GM23338 (cell line): Measurements from ENCODE around the gene FBXW11. TPM values are rescaled to one million over a fixed set of nuclear protein-coding genes. Genes with fewer than 3 reads are reported as not detected.

Experiments used
- ATAC-seq: fragments of 200-7000 bp; cut with Tn5 transposase; 3 replicates; pipeline ENCODE4 v1.9.1; 2020
- DNase-seq: peaks from one replicate; pipeline ENCODE4 v3.0.0-alpha.2; 2015; ENCODE audit warnings: low spot score
- H2AFZ ChIP-seq: fragments of 200-600 bp; sonication (generic); 2 replicates; pipeline ENCODE4 v1.8.0; 2016; ENCODE audit warnings: antibody characterized with exemption, mild to moderate bottlenecking, moderate library complexity
- H3F3A ChIP-seq: fragments of 200-600 bp; sonication (generic); replicated peaks from 2 replicates; pipeline ENCODE4 v1.8.0; 2017; ENCODE audit warnings: antibody characterized with exemption, mixed run types, low read depth
- H3K27ac ChIP-seq: fragments of 200-600 bp; sonication (generic); 2 replicates; pipeline ENCODE4 v1.6.1; 2016; ENCODE audit warnings: low read depth
- H3K27me3 ChIP-seq: fragments of 200-600 bp; sonication (generic); 2 replicates; pipeline ENCODE4 v1.8.0; 2016; ENCODE audit warnings: mild to moderate bottlenecking, mixed run types, moderate library complexity; ENCODE audit not compliant: insufficient read depth
- H3K36me3 ChIP-seq: fragments of 200-600 bp; sonication (generic); 2 replicates; pipeline ENCODE4 v1.8.0; 2016; ENCODE audit warnings: mild to moderate bottlenecking; ENCODE audit not compliant: insufficient read depth
- H3K4me1 ChIP-seq: fragments of 200-600 bp; sonication (generic); 2 replicates; pipeline ENCODE4 v1.8.0; 2016; ENCODE audit warnings: mild to moderate bottlenecking, moderate library complexity; ENCODE audit not compliant: insufficient read depth
- H3K4me2 ChIP-seq: fragments of 200-600 bp; sonication (generic); 2 replicates; pipeline ENCODE4 v1.7.1; 2017; ENCODE audit warnings: mixed run types
- H3K4me3 ChIP-seq: fragments of 200-600 bp; sonication (generic); 2 replicates; pipeline ENCODE4 v1.6.1; 2016; ENCODE audit warnings: mixed run types
- H3K79me2 ChIP-seq: fragments of 200-600 bp; sonication (generic); replicated peaks from 2 replicates; pipeline ENCODE4 v1.8.0; 2017; ENCODE audit warnings: mild to moderate bottlenecking; ENCODE audit not compliant: insufficient read depth
- H3K9me2 ChIP-seq: fragments of 200-600 bp; sonication (generic); 2 replicates; pipeline ENCODE4 v1.8.0; 2017; ENCODE audit not compliant: insufficient read depth
- H4K20me1 ChIP-seq: fragments of 200-600 bp; sonication (generic); replicated peaks from 2 replicates; pipeline ENCODE4 v1.8.0; 2017; ENCODE audit warnings: mild to moderate bottlenecking; ENCODE audit not compliant: insufficient read depth
- H3K27ac Mint-ChIP-seq: 2 replicates; pipeline ENCODE4 v1.8.0; 2020; ENCODE audit warnings: inconsistent platforms, mild to moderate bottlenecking, moderate library complexity, mixed read lengths
- H3K27me3 Mint-ChIP-seq: 3 replicates; pipeline ENCODE4 v1.8.0; 2022; ENCODE audit warnings: low read depth, mild to moderate bottlenecking, moderate library complexity, mixed read lengths, inconsistent platforms; ENCODE audit not compliant: insufficient read depth, poor library complexity
- H3K36me3 Mint-ChIP-seq: 3 replicates; pipeline ENCODE4 v1.8.0; 2021; ENCODE audit warnings: low read depth, mild to moderate bottlenecking, inconsistent platforms, moderate library complexity, mixed read lengths
- H3K4me1 Mint-ChIP-seq: 3 replicates; pipeline ENCODE4 v1.8.0; 2020; ENCODE audit warnings: mild to moderate bottlenecking, inconsistent platforms, mixed read lengths
- H3K4me3 Mint-ChIP-seq: 3 replicates; pipeline ENCODE4 v1.8.0; 2021; ENCODE audit warnings: moderate library complexity, mild to moderate bottlenecking, inconsistent platforms, mixed read lengths
- H3K9me3 Mint-ChIP-seq: 3 replicates; pipeline ENCODE4 v1.8.0; 2020; ENCODE audit warnings: moderate library complexity, mild to moderate bottlenecking, inconsistent platforms, mixed read lengths
- EZH2 ChIP-seq: fragments of 200-600 bp; sonication (generic); IDR thresholded peaks from one replicate; pipeline ENCODE4 v1.8.0; 2017; ENCODE audit warnings: antibody characterized with exemption, mild to moderate bottlenecking, low read depth; ENCODE audit not compliant: unreplicated experiment
- EZH2phosphoT487 ChIP-seq: fragments of 200-600 bp; sonication (generic); IDR thresholded peaks from one replicate; pipeline ENCODE4 v1.8.1; 2018; ENCODE audit warnings: antibody characterized with exemption; ENCODE audit not compliant: unreplicated experiment
- JUNB ChIP-seq: IDR thresholded peaks from one replicate; pipeline ENCODE4 v1.6.1; 2016; ENCODE audit warnings: antibody characterized with exemption; ENCODE audit not compliant: unreplicated experiment
- NANOG ChIP-seq: IDR thresholded peaks from 2 replicates; pipeline ENCODE4 v1.6.1; 2016; ENCODE audit warnings: antibody characterized with exemption, borderline replicate concordance
- STAT1 ChIP-seq: IDR thresholded peaks from one replicate; pipeline ENCODE4 v1.6.1; 2016; ENCODE audit warnings: antibody characterized with exemption; ENCODE audit not compliant: unreplicated experiment
- ZNF114 ChIP-seq: fragments of 250-450 bp; sonication (Bioruptor Pico); IDR thresholded peaks from 2 replicates; pipeline ENCODE4 v1.5.0; 2020; ENCODE audit warnings: mild to moderate bottlenecking, moderate library complexity
- ZNF331 ChIP-seq: fragments of 250-450 bp; sonication (Bioruptor Pico); IDR thresholded peaks from 2 replicates; pipeline ENCODE4 v1.5.0; 2020; ENCODE audit warnings: low read depth, mild to moderate bottlenecking, moderate library complexity
- polyA plus RNA-seq: library from polyadenylated mRNA; unstranded; fragments of >200 nt; fragmentation: Nextera tagmentation; extraction: Ambion mirVana; gene quantifications from 2 replicates; pipeline ENCODE4 v1.2.1, GENCODE V29; 2016
- total RNA-seq: library from RNA; depleted of rRNA; stranded (reverse); fragments of >200 nt; shearing (Covaris generic); gene quantifications from 2 replicates; pipeline ENCODE4 v1.2.3, GENCODE V29; 2014
- TF ChIP-seq, protein P1 (sequence below): IDR thresholded peaks from one replicate; pipeline ENCODE4 v1.6.1; 2018; ENCODE audit warnings: antibody characterized with exemption; ENCODE audit not compliant: unreplicated experiment
- TF ChIP-seq, protein P2 (sequence below): IDR thresholded peaks from 2 replicates; pipeline ENCODE4 v1.6.1; 2016; ENCODE audit warnings: antibody characterized with exemption
- TF ChIP-seq, protein P3 (sequence below): fragments of 250-450 bp; sonication (Bioruptor Pico); IDR thresholded peaks from 2 replicates; pipeline ENCODE4 v1.5.0; 2020; ENCODE audit warnings: mild to moderate bottlenecking, moderate library complexity

FBXW11 gene
- total and polyA plus RNA-seq, 2 experiments from 2014 or later: 45.0 to 88.0 TPM

DNA sequence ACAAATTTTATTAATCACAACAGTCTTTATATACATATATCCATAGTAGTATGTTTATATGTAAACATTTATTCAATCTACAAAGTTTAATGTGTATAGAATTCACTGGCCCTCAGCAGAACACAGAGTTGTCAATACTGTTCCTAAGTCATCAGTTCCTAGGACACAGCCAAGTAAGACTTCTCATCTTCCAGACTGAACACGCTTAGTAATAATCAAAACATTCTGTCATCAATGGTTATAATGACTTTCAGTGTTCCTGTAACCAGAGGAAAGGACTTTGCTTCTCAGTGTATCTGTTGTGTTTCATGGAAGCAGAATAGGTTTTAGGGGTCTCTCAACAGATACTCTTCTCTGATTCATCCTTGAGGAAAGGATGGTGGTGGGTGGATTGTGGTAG is 138.7 kb downstream of the FBXW11 start:
- H3K79me2 ChIP-seq: peaks cover 7% of the 10 kb centered on the region
- Mint-ChIP-seq H3K4me1 (no peaks in the 10 kb centered on the region), H3K9me3 (no peaks in the 10 kb centered on the region), H3K4me3 (no peak overlapping the region), H3K27me3 (no peaks in the 10 kb centered on the region), H3K27ac (no peak overlapping the region), H3K36me3 (peaks cover 32% of the 10 kb centered on the region)
- H3K27me3 ChIP-seq: no peaks in the 10 kb centered on the region
- DNase-seq (no peak), ATAC-seq (no peak)
- TF ChIP-seq ZNF114 (CRISPR knock-in tag) (no peak), JUNB (no peak), STAT1 (no peak), ZNF331 (CRISPR knock-in tag) (no peak), NANOG (no peak), EZH2phosphoT487 (no peak), EZH2 (no peak)
- TF ChIP-seq, protein P1, sequence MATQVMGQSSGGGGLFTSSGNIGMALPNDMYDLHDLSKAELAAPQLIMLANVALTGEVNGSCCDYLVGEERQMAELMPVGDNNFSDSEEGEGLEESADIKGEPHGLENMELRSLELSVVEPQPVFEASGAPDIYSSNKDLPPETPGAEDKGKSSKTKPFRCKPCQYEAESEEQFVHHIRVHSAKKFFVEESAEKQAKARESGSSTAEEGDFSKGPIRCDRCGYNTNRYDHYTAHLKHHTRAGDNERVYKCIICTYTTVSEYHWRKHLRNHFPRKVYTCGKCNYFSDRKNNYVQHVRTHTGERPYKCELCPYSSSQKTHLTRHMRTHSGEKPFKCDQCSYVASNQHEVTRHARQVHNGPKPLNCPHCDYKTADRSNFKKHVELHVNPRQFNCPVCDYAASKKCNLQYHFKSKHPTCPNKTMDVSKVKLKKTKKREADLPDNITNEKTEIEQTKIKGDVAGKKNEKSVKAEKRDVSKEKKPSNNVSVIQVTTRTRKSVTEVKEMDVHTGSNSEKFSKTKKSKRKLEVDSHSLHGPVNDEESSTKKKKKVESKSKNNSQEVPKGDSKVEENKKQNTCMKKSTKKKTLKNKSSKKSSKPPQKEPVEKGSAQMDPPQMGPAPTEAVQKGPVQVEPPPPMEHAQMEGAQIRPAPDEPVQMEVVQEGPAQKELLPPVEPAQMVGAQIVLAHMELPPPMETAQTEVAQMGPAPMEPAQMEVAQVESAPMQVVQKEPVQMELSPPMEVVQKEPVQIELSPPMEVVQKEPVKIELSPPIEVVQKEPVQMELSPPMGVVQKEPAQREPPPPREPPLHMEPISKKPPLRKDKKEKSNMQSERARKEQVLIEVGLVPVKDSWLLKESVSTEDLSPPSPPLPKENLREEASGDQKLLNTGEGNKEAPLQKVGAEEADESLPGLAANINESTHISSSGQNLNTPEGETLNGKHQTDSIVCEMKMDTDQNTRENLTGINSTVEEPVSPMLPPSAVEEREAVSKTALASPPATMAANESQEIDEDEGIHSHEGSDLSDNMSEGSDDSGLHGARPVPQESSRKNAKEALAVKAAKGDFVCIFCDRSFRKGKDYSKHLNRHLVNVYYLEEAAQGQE: no peak
- TF ChIP-seq, protein P2, sequence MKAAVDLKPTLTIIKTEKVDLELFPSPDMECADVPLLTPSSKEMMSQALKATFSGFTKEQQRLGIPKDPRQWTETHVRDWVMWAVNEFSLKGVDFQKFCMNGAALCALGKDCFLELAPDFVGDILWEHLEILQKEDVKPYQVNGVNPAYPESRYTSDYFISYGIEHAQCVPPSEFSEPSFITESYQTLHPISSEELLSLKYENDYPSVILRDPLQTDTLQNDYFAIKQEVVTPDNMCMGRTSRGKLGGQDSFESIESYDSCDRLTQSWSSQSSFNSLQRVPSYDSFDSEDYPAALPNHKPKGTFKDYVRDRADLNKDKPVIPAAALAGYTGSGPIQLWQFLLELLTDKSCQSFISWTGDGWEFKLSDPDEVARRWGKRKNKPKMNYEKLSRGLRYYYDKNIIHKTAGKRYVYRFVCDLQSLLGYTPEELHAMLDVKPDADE: no peak
- TF ChIP-seq, protein P3, sequence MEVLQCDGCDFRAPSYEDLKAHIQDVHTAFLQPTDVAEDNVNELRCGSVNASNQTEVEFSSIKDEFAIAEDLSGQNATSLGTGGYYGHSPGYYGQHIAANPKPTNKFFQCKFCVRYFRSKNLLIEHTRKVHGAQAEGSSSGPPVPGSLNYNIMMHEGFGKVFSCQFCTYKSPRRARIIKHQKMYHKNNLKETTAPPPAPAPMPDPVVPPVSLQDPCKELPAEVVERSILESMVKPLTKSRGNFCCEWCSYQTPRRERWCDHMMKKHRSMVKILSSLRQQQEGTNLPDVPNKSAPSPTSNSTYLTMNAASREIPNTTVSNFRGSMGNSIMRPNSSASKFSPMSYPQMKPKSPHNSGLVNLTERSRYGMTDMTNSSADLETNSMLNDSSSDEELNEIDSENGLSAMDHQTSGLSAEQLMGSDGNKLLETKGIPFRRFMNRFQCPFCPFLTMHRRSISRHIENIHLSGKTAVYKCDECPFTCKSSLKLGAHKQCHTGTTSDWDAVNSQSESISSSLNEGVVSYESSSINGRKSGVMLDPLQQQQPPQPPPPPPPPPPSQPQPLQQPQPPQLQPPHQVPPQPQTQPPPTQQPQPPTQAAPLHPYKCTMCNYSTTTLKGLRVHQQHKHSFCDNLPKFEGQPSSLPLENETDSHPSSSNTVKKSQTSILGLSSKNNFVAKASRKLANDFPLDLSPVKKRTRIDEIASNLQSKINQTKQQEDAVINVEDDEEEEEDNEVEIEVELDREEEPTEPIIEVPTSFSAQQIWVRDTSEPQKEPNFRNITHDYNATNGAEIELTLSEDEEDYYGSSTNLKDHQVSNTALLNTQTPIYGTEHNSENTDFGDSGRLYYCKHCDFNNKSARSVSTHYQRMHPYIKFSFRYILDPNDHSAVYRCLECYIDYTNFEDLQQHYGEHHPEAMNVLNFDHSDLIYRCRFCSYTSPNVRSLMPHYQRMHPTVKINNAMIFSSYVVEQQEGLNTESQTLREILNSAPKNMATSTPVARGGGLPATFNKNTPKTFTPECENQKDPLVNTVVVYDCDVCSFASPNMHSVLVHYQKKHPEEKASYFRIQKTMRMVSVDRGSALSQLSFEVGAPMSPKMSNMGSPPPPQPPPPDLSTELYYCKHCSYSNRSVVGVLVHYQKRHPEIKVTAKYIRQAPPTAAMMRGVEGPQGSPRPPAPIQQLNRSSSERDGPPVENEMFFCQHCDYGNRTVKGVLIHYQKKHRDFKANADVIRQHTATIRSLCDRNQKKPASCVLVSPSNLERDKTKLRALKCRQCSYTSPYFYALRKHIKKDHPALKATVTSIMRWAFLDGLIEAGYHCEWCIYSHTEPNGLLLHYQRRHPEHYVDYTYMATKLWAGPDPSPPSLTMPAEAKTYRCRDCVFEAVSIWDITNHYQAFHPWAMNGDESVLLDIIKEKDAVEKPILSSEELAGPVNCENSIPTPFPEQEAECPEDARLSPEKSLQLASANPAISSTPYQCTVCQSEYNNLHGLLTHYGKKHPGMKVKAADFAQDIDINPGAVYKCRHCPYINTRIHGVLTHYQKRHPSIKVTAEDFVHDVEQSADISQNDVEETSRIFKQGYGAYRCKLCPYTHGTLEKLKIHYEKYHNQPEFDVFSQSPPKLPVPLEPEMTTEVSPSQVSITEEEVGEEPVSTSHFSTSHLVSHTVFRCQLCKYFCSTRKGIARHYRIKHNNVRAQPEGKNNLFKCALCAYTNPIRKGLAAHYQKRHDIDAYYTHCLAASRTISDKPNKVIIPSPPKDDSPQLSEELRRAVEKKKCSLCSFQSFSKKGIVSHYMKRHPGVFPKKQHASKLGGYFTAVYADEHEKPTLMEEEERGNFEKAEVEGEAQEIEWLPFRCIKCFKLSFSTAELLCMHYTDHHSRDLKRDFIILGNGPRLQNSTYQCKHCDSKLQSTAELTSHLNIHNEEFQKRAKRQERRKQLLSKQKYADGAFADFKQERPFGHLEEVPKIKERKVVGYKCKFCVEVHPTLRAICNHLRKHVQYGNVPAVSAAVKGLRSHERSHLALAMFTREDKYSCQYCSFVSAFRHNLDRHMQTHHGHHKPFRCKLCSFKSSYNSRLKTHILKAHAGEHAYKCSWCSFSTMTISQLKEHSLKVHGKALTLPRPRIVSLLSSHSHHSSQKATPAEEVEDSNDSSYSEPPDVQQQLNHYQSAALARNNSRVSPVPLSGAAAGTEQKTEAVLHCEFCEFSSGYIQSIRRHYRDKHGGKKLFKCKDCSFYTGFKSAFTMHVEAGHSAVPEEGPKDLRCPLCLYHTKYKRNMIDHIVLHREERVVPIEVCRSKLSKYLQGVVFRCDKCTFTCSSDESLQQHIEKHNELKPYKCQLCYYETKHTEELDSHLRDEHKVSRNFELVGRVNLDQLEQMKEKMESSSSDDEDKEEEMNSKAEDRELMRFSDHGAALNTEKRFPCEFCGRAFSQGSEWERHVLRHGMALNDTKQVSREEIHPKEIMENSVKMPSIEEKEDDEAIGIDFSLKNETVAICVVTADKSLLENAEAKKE (CRISPR knock-in tag): no peak
- H2AFZ ChIP-seq: no peak overlapping the region
- H3K4me1 ChIP-seq: no peaks in the 10 kb centered on the region
- H3F3A ChIP-seq: 0 out of 2 replicates have a peak, but pooled peaks cover 8% of the 10 kb centered on the region
- no peak overlapping the region for H3K4me3 ChIP-seq
- H3K36me3 ChIP-seq: peaks cover 11% of the 10 kb centered on the region; the same call in 1 of the 2 replicates
- no peaks in the 10 kb centered on the region for H3K9me2 ChIP-seq
- no peak overlapping the region for H3K4me2 ChIP-seq
- no peak overlapping the region for H3K27ac ChIP-seq
- H4K20me1 ChIP-seq: peaks cover 7% of the 10 kb centered on the region; the same call in 1 of the 2 replicates
